Measurements from ENCODE around the gene BLM. TPM values are rescaled to one million over a fixed set of nuclear protein-coding genes. Genes with fewer than 3 reads are reported as not detected.

BLM gene
- total RNA-seq, 1 experiment from 2014 or later, result 41.3 TPM

- no peaks in the 10 kb centered on the region for H3K27me3 ChIP-seq (ENCODE audit: insufficient read depth, low read length)
- Mint-ChIP-seq H3K36me3 (ENCODE audit: insufficient read depth in 1 of 3, low read depth in 3 of 3) (peaks cover 0 to 23% (median 11%) of the 10 kb centered on the region in 3 experiments; a peak in 6 of 7 replicates), H3K27me3 (ENCODE audit: low read depth) (no peaks in the 10 kb centered on the region), H3K4me3 (peak overlapping the region; percentile 97 to 99), H3K4me1 (peaks cover 18 to 20% of the 10 kb centered on the region in 2 experiments), H3K27ac (peak overlapping the region; percentile 96 to 99 (median 99)), H3K9me3 (no peaks in the 10 kb centered on the region)
- H4K91ac ChIP-seq (ENCODE audit: insufficient read length, low read depth, low read length), result no peak overlapping the region
- peak overlapping the region; percentile 100 for H3K9ac ChIP-seq (ENCODE audit: extremely low read depth, insufficient read length, low read length)
- H2BK120ac ChIP-seq (ENCODE audit: low read depth, low read length, poor library complexity, severe bottlenecking), result no peak overlapping the region
- peak overlapping the region; percentile 40 for H2AFZ ChIP-seq (ENCODE audit: low read length)
- H3T11ph ChIP-seq (ENCODE audit: low read length), result no peak overlapping the region
- peak overlapping the region; percentile 96 for H3K4me2 ChIP-seq (ENCODE audit: insufficient read depth, insufficient read length, low read length)
- H3K18ac ChIP-seq (ENCODE audit: insufficient read length, low read depth, low read length), result peak overlapping the region; percentile 93
- H3K23ac ChIP-seq (ENCODE audit: insufficient read length, low read depth, low read length), result no peak overlapping the region
- peaks cover 3% of the 10 kb centered on the region for H4K20me1 ChIP-seq (ENCODE audit: control insufficient read depth, insufficient read depth, insufficient read length)
- no peak for DNase-seq
- peak overlapping the region; percentile 77 for H2BK5ac ChIP-seq (ENCODE audit: insufficient read length, low read length)
- no peaks in the 10 kb centered on the region for H3K79me1 ChIP-seq (ENCODE audit: insufficient read depth, low read depth, low read length, poor library complexity, severe bottlenecking)
- no CpG with 5 or more reads among the region's 14 CpGs for WGBS (ENCODE audit: extremely low coverage, insufficient read length, low lambda C conversion rate)
- no peak overlapping the region for H2BK15ac ChIP-seq (ENCODE audit: low read depth, low read length)
- no peak overlapping the region for H2AK5ac ChIP-seq (ENCODE audit: insufficient read length, low read length)
- H3K27ac ChIP-seq (ENCODE audit: insufficient read length, low read depth, low read length), result peak overlapping the region; percentile 90
- no peak overlapping the region for H2BK20ac ChIP-seq (ENCODE audit: low read depth, low read length, poor library complexity, severe bottlenecking)
- peaks cover 2% of the 10 kb centered on the region; the same call in 1 of the 2 replicates for H3K4me1 ChIP-seq (ENCODE audit: insufficient read depth, low read length)
- peak overlapping the region; percentile 93 for H3K14ac ChIP-seq (ENCODE audit: insufficient read depth, low read length)
- peak overlapping the region; percentile 97 for H4K5ac ChIP-seq (ENCODE audit: insufficient read length, low read depth, low read length)
- H3K4ac ChIP-seq (ENCODE audit: low read depth, low read length), result no peak overlapping the region; the same call in 1 of the 2 replicates
- H3K79me2 ChIP-seq (ENCODE audit: insufficient read depth, low read length), result peaks cover 16% of the 10 kb centered on the region; the same call in 1 of the 2 replicates
- H3K56ac ChIP-seq (ENCODE audit: insufficient read length, low read depth, low read length), result peak overlapping the region; percentile 99
- TF ChIP-seq, protein P1, sequence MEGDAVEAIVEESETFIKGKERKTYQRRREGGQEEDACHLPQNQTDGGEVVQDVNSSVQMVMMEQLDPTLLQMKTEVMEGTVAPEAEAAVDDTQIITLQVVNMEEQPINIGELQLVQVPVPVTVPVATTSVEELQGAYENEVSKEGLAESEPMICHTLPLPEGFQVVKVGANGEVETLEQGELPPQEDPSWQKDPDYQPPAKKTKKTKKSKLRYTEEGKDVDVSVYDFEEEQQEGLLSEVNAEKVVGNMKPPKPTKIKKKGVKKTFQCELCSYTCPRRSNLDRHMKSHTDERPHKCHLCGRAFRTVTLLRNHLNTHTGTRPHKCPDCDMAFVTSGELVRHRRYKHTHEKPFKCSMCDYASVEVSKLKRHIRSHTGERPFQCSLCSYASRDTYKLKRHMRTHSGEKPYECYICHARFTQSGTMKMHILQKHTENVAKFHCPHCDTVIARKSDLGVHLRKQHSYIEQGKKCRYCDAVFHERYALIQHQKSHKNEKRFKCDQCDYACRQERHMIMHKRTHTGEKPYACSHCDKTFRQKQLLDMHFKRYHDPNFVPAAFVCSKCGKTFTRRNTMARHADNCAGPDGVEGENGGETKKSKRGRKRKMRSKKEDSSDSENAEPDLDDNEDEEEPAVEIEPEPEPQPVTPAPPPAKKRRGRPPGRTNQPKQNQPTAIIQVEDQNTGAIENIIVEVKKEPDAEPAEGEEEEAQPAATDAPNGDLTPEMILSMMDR (conservative IDR thresholded peaks at IDR 0.05), result no peak
- H4K8ac ChIP-seq (replicated peaks; ENCODE audit: insufficient read length, low read depth, low read length), result no peak overlapping the region
- H2BK12ac ChIP-seq (ENCODE audit: insufficient read length, low read depth, low read length), result no peak overlapping the region
- H3K23me2 ChIP-seq (ENCODE audit: insufficient read length, low read depth, low read length, poor library complexity, severe bottlenecking), result peaks cover 10% of the 10 kb centered on the region
- H3K9me3 ChIP-seq (ENCODE audit: control insufficient read depth, low read depth, low read length), result no peaks in the 10 kb centered on the region
These were observed 700 bp upstream of the BLM start for GRCh38 chr15:90716317-90716975.

Measured in H9 (cell line).